Fibroblast of pulmonary artery (primary cell): ENCODE measurements around the gene TSPYL2.

Experiments used
- DNase-seq: peaks from one replicate; pipeline ENCODE4 v3.0.0-alpha.2; 2010; ENCODE audit warnings: low read depth
- H3K4me3 ChIP-seq: replicated peaks from 2 replicates; pipeline ENCODE4 v1.5.1; 2011; ENCODE audit warnings: low read depth, mild to moderate bottlenecking, control low read depth, low read length, moderate library complexity
- CTCF ChIP-seq: IDR thresholded peaks from 2 replicates; pipeline ENCODE4 v1.5.1; 2011; ENCODE audit warnings: mild to moderate bottlenecking, control low read depth, low read length, inconsistent platforms; ENCODE audit errors: missing control alignments

The TSPYL2 gene

DNA sequence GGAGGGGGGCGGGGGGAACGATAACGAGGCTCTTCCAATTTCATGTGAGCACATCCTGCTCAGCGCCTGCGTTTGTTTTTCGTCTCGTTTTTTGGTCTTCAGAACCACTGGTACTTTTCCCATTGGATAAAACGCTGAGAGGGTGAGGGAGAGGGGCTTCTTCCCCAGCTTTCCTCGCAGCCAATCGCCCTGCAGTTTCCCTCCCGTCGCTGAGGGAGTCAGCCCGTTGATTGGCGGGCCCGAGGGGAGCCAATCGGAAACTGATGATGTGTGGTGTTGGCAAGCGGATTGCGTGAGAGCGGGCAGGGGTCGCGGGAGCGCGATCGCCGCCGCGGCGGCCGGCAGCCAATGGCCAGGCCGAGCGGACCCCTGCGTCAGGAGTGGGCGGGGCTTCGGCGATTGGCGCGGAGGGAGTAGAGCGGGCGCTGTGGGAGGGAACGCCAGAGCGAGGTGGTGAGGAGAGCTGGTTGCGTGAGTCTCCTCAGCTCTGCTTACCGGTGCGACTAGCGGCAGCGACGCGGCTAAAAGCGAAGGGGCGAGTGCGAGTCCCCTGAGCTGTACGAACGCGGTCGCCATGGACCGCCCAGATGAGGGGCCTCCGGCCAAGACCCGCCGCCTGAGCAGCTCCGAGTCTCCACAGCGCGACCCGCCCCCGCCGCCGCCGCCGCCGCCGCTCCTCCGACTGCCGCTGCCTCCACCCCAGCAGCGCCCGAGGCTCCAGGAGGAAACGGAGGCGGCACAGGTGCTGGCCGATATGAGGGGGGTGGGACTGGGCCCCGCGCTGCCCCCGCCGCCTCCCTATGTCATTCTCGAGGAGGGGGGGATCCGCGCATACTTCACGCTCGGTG is at the start of gene TSPYL2:
TSS of gene TSPYL2 (plus strand) at position 443 of the 848 bp plus-strand sequence. CDS start at position 575, 132 bp downstream.
- DNase-seq, result peak; percentile 98

DNA sequence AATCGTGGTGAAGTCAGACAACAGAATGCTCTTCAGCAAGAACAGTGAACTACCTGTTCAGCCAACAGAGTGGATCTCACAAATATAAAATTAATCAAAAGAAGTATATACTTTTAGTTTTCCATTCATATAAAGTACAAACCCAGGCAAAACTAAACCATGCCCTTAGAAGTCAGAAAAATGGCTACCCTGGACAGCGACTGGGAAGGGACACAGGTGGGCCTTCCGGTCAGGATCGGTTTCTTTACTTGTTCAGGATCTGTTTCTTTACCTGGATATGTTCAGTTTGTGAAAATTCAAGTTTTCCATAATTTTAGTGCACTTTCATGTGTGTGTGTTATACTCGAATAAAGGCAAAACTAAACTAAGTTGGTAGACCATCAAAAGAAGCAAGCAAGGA is 46.0 kb upstream of the TSPYL2 start:
- H3K4me3 ChIP-seq, result no peak overlapping the region
- TF ChIP-seq CTCF, result no peak
- DNase-seq, result no peak

More for the DNA sequence above, at the start of gene TSPYL2:
- H3K4me3 ChIP-seq, result peak within 1 kb of the TSS; percentile 72
- no peak for TF ChIP-seq CTCF

DNA sequence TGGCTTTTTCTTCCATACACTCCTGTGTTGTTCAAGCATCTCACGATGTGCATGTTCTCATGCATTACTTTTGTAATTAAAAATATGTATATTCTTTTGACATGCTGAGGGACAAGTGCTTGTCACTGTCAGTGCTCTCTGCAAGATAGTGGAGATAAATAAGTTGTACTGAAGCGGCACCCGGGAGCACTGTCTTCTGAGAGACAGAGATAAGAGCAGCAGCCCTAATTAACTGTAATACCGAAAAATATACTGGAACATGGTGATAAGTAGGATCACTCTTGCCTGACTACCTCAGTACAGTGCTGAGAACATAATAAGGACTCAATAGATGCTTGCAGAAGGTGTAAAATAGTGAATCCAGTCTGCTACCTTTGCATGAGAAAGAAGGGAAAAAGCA is 42.9 kb upstream of the TSPYL2 start:
- TF ChIP-seq CTCF, result no peak
- H3K4me3 ChIP-seq, result no peak overlapping the region
- no peak for DNase-seq

- no peak overlapping the region for H3K4me3 ChIP-seq
- no peak for TF ChIP-seq CTCF
- DNase-seq, result no peak
These were observed 37.2 kb upstream of the TSPYL2 start for GRCh38 chrX:53044995-53045394.

DNA sequence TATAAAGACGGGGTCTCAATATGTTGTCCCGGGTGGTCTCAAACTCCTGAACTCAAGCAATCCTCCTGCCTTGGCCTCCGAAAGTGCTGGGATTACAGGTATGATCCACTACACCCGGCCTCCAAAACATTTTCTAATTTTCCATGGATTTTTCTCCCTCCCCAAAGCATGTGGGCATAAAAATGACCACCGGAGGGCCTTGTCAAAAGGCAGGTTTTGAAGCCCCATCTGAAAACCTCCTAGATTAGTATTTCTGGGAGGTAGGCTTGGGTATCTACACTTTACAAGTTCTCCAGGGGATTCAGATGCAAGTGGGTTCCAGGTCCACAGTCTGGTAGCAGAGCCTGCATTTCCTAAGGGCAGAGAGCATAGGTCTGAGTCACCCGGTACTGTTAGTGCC is 34.9 kb upstream of the TSPYL2 start:
- peak; percentile 16 for DNase-seq
- no peak overlapping the region for H3K4me3 ChIP-seq
- peak; percentile 27 for TF ChIP-seq CTCF

GRCh38 chrX:53048169-53049126 is 33.7 kb upstream of the TSPYL2 start, which contains the start of gene GPR173:
Gene GPR173, plus strand, starts transcription at chrX:53048789. Its CDS starts 27,833 bp downstream, at chrX:53076622.
- peak; percentile 65 for DNase-seq
- H3K4me3 ChIP-seq, result peak within 1 kb of the TSS; percentile 65
- TF ChIP-seq CTCF, result no peak
